Measurements from ENCODE around the gene CCBE1.
"Not testable (repeated sequence)": the region's sequence is repeated elsewhere in the genome, so short reads cannot be mapped to it uniquely, and the experiment has no call there.

The CCBE1 gene

GRCh38 chr18:59740141-59740540, 42.9 kb upstream of the CCBE1 start:
- no peak overlapping the region for H3K4ac ChIP-seq (ENCODE audit: low read length)
- no peak overlapping the region for H3K27ac ChIP-seq (replicated peaks; ENCODE audit: low read length)
- H3K14ac ChIP-seq (ENCODE audit: low read length): no peak overlapping the region
- no peak overlapping the region for H2AFZ ChIP-seq (ENCODE audit: low read length)
- H2BK12ac ChIP-seq (ENCODE audit: low read length): no peak overlapping the region
- no peak overlapping the region for H2BK120ac ChIP-seq (ENCODE audit: low read depth, low read length)
- no peak for DNase-seq (ENCODE audit: low spot score)
- no peaks in the 10 kb centered on the region for H3K36me3 ChIP-seq (replicated peaks in 1 of 2; ENCODE audit: control insufficient read depth in 2 of 2, insufficient read depth in 2 of 2, low read length in 2 of 2)
- H3K4me3 ChIP-seq (ENCODE audit: low read length in 2 of 2): no peak overlapping the region
- no peak overlapping the region for H2BK5ac ChIP-seq (ENCODE audit: low read length)
- H3K18ac ChIP-seq (ENCODE audit: low read length): no peak overlapping the region
- no peak overlapping the region for H3K4me2 ChIP-seq (ENCODE audit: insufficient read depth, low read length, poor library complexity, severe bottlenecking)
- no peaks in the 10 kb centered on the region for H3K9me3 ChIP-seq (replicated peaks in 1 of 2; ENCODE audit: control insufficient read depth in 2 of 2, insufficient read depth in 1 of 2, low read depth in 1 of 2, low read length in 2 of 2)
- no peaks in the 10 kb centered on the region for H3K27me3 ChIP-seq (ENCODE audit: control insufficient read depth in 3 of 3, insufficient read depth in 3 of 3, low read depth in 1 of 3, low read length in 3 of 3)
- no peak overlapping the region for H2BK15ac ChIP-seq (ENCODE audit: low read length)
- peaks cover 0 to 1% of the 10 kb centered on the region in 2 donors for H3K4me1 ChIP-seq (ENCODE audit: control insufficient read depth in 2 of 2, insufficient read depth in 1 of 2, low read depth in 1 of 2, low read length in 2 of 2)
- no peak overlapping the region for H3K23ac ChIP-seq (ENCODE audit: low read depth, low read length, poor library complexity)
- no peak overlapping the region for H4K91ac ChIP-seq (ENCODE audit: low read depth, low read length, poor library complexity)
- no peak overlapping the region for H4K8ac ChIP-seq (ENCODE audit: low read depth, low read length)
- no peaks in the 10 kb centered on the region for H3K79me1 ChIP-seq (ENCODE audit: low read depth, low read length)
- no peak overlapping the region for H3K9ac ChIP-seq (ENCODE audit: low read depth, low read length, poor library complexity)
- no peak overlapping the region for H2AK5ac ChIP-seq (ENCODE audit: low read depth, low read length)

- no peaks in the 10 kb centered on the region for H3K36me3 ChIP-seq (replicated peaks in 1 of 2; ENCODE audit: control insufficient read depth in 2 of 2, insufficient read depth in 2 of 2, low read length in 2 of 2)
- H3K27ac ChIP-seq (replicated peaks; ENCODE audit: low read length): no peak overlapping the region
- H3K4ac ChIP-seq (ENCODE audit: low read length): no peak overlapping the region
- H3K23ac ChIP-seq (ENCODE audit: low read depth, low read length, poor library complexity): no peak overlapping the region
- H3K9me3 ChIP-seq (replicated peaks in 1 of 2; ENCODE audit: control insufficient read depth in 2 of 2, insufficient read depth in 1 of 2, low read depth in 1 of 2, low read length in 2 of 2): no peaks in the 10 kb centered on the region
- H2BK5ac ChIP-seq (ENCODE audit: low read length): no peak overlapping the region
- no peaks in the 10 kb centered on the region for H3K79me1 ChIP-seq (ENCODE audit: low read depth, low read length)
- no peak overlapping the region for H2AFZ ChIP-seq (ENCODE audit: low read length)
- no peak overlapping the region for H2AK5ac ChIP-seq (ENCODE audit: low read depth, low read length)
- WGBS, 2 donors (ENCODE audit: extremely low coverage in 2 of 2, insufficient read length in 2 of 2, insufficient replicate concordance in 1 of 2): no CpG with 5 or more reads among the region's 3 CpGs
- H3K27me3 ChIP-seq (ENCODE audit: control insufficient read depth in 3 of 3, insufficient read depth in 3 of 3, low read depth in 1 of 3, low read length in 3 of 3): no peaks in the 10 kb centered on the region
- H2BK15ac ChIP-seq (ENCODE audit: low read length): no peak overlapping the region
- H3K14ac ChIP-seq (ENCODE audit: low read length): no peak overlapping the region
- H3K4me2 ChIP-seq (ENCODE audit: insufficient read depth, low read length, poor library complexity, severe bottlenecking): no peak overlapping the region
- peaks cover 0 to 2% of the 10 kb centered on the region in 2 donors for H3K4me1 ChIP-seq (ENCODE audit: control insufficient read depth in 2 of 2, insufficient read depth in 1 of 2, low read depth in 1 of 2, low read length in 2 of 2)
- no peak overlapping the region for H3K9ac ChIP-seq (ENCODE audit: low read depth, low read length, poor library complexity)
- no peak overlapping the region for H4K91ac ChIP-seq (ENCODE audit: low read depth, low read length, poor library complexity)
- H4K8ac ChIP-seq (ENCODE audit: low read depth, low read length): no peak overlapping the region
- no peak for DNase-seq (ENCODE audit: low spot score)
- H2BK12ac ChIP-seq (ENCODE audit: low read length): no peak overlapping the region
- no peak overlapping the region for H2BK120ac ChIP-seq (ENCODE audit: low read depth, low read length)
- no peak overlapping the region for H3K4me3 ChIP-seq (ENCODE audit: low read length in 2 of 2)
- H3K18ac ChIP-seq (ENCODE audit: low read length): no peak overlapping the region
These were observed 40.6 kb upstream of the CCBE1 start for GRCh38 chr18:59737776-59738300.

- H3K27ac ChIP-seq (replicated peaks; ENCODE audit: low read length): not testable (repeated sequence)
These were observed 40.1 kb upstream of the CCBE1 start for GRCh38 chr18:59737335-59737734.

GRCh38 chr18:59736061-59736460, 38.8 kb upstream of the CCBE1 start:
- no peak for DNase-seq (ENCODE audit: low spot score)
- Histone ChIP-seq H4K91ac (ENCODE audit: low read depth, low read length, poor library complexity) (no peak overlapping the region), H3K4me1 (ENCODE audit: control insufficient read depth in 2 of 2, insufficient read depth in 1 of 2, low read depth in 1 of 2, low read length in 2 of 2) (peaks cover 0 to 2% of the 10 kb centered on the region in 2 donors), H4K8ac (ENCODE audit: low read depth, low read length) (no peak overlapping the region), H2BK5ac (ENCODE audit: low read length) (no peak overlapping the region), H2AK5ac (ENCODE audit: low read depth, low read length) (no peak overlapping the region), H3K14ac (ENCODE audit: low read length) (no peak overlapping the region), H3K27ac (replicated peaks; ENCODE audit: low read length) (no peak overlapping the region), H3K4ac (ENCODE audit: low read length) (no peak overlapping the region), H2BK12ac (ENCODE audit: low read length) (no peak overlapping the region), H3K18ac (ENCODE audit: low read length) (no peak overlapping the region), H2AFZ (ENCODE audit: low read length) (no peak overlapping the region), H2BK15ac (ENCODE audit: low read length) (no peak overlapping the region), H3K79me1 (ENCODE audit: low read depth, low read length) (no peaks in the 10 kb centered on the region), H3K27me3 (ENCODE audit: control insufficient read depth in 3 of 3, insufficient read depth in 3 of 3, low read depth in 1 of 3, low read length in 3 of 3) (peaks cover 0 to under 1% (median 0%) of the 10 kb centered on the region in 3 experiments), H3K4me3 (ENCODE audit: low read length in 2 of 2) (no peak overlapping the region), H3K4me2 (ENCODE audit: insufficient read depth, low read length, poor library complexity, severe bottlenecking) (no peak overlapping the region), H3K23ac (ENCODE audit: low read depth, low read length, poor library complexity) (no peak overlapping the region), H3K36me3 (replicated peaks in 1 of 2; ENCODE audit: control insufficient read depth in 2 of 2, insufficient read depth in 2 of 2, low read length in 2 of 2) (no peaks in the 10 kb centered on the region), H3K9ac (ENCODE audit: low read depth, low read length, poor library complexity) (no peak overlapping the region), H3K9me3 (replicated peaks in 1 of 2; ENCODE audit: control insufficient read depth in 2 of 2, insufficient read depth in 1 of 2, low read depth in 1 of 2, low read length in 2 of 2) (no peaks in the 10 kb centered on the region), H2BK120ac (ENCODE audit: low read depth, low read length) (no peak overlapping the region)
- no CpG with 5 or more reads among the region's 2 CpGs for WGBS, 2 donors (ENCODE audit: extremely low coverage in 2 of 2, insufficient read length in 2 of 2, insufficient replicate concordance in 1 of 2)

More at GRCh38 chr18:59737335-59737734, 40.1 kb upstream of the CCBE1 start:
- not testable (repeated sequence) for H3K79me1 ChIP-seq (ENCODE audit: low read depth, low read length); H4K8ac ChIP-seq (ENCODE audit: low read depth, low read length); DNase-seq (ENCODE audit: low spot score); H3K9ac ChIP-seq (ENCODE audit: low read depth, low read length, poor library complexity); H2BK15ac ChIP-seq (ENCODE audit: low read length); H3K4me2 ChIP-seq (ENCODE audit: insufficient read depth, low read length, poor library complexity, severe bottlenecking); H3K4me3 ChIP-seq (ENCODE audit: low read length in 2 of 2); H3K18ac ChIP-seq (ENCODE audit: low read length); H3K4me1 ChIP-seq (ENCODE audit: control insufficient read depth in 2 of 2, insufficient read depth in 1 of 2, low read depth in 1 of 2, low read length in 2 of 2); H2BK5ac ChIP-seq (ENCODE audit: low read length); H3K14ac ChIP-seq (ENCODE audit: low read length); H3K4ac ChIP-seq (ENCODE audit: low read length); H3K36me3 ChIP-seq (replicated peaks in 1 of 2; ENCODE audit: control insufficient read depth in 2 of 2, insufficient read depth in 2 of 2, low read length in 2 of 2); H4K91ac ChIP-seq (ENCODE audit: low read depth, low read length, poor library complexity); H2AK5ac ChIP-seq (ENCODE audit: low read depth, low read length); H2BK12ac ChIP-seq (ENCODE audit: low read length); H3K23ac ChIP-seq (ENCODE audit: low read depth, low read length, poor library complexity); H2BK120ac ChIP-seq (ENCODE audit: low read depth, low read length); H3K27me3 ChIP-seq (ENCODE audit: control insufficient read depth in 3 of 3, insufficient read depth in 3 of 3, low read depth in 1 of 3, low read length in 3 of 3); H3K9me3 ChIP-seq (replicated peaks in 1 of 2; ENCODE audit: control insufficient read depth in 2 of 2, insufficient read depth in 1 of 2, low read depth in 1 of 2, low read length in 2 of 2); H2AFZ ChIP-seq (ENCODE audit: low read length)
- no CpG with 5 or more reads among the region's 7 CpGs for WGBS, 2 donors (ENCODE audit: extremely low coverage in 2 of 2, insufficient read length in 2 of 2, insufficient replicate concordance in 1 of 2)
